Measurements from ENCODE around the gene CTAGE1.

The CTAGE1 gene

DNA sequence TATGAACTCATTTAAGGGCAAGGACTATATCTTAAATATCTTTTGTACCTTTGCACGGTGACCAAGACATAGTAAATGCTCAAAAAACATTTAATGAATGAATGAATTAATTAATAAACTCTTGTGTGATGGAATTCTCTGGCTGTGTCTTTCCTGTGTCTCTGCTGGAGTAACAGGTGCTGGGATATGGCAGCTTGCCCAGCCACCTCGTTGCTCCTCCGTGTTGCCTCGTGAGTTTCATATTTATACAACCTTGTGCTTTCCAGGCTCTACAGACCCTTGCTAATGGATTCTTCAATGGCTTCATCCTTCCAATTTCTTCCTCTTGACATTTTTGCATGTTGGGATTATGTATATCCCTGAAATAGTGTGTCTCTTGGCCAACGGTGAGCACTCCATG is 30.4 kb downstream of the CTAGE1 start:
- no peak for DNase-seq

DNA sequence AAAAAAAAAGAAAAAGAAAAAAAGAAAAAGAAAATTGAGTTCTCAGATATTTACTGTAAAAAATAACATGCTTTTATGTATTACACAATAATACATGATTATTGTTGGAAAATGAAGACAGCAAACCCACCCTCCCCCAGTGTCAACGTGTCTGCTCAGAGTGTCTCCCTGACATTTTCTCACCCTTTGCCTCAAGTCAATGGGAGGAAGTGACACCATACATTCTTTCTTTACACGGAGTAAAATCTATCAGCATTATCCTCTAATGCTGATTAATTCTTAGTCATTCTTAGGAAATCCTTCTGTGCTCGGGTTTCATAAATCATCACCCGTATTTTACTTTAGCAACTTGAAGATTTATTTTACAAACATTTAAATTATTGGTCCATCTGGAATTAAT is 32.0 kb downstream of the CTAGE1 start:
- DNase-seq = no peak

DNA sequence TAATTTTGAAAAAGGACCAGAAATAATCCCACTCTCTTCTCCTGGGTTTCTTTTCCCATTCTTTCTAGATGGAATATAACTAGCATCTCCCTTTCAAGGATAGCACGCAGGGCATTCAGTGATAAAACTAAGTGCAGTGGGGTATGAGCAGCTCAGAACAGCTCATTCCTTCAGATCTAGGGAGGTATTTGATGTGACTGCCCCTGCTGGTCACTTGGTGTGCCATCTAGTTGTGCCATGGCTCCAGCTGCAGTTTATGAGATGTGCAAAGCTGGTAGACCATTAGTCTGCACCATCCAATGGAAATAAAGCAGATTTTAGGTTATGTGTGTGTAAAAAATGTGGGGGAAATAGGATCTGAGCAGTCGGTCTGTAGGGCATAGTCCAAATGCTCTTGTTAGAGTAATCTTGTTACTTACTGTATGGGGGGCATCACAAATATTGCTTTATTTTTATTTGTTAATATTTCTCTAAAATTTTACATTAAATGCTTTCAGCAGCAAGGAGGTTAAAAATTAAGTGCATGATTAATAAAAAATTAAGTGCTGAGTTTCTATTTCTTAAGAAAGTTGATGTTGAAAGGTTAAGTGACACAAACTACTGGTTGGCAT is 38.9 kb downstream of the CTAGE1 start:
- no peak for DNase-seq

DNA sequence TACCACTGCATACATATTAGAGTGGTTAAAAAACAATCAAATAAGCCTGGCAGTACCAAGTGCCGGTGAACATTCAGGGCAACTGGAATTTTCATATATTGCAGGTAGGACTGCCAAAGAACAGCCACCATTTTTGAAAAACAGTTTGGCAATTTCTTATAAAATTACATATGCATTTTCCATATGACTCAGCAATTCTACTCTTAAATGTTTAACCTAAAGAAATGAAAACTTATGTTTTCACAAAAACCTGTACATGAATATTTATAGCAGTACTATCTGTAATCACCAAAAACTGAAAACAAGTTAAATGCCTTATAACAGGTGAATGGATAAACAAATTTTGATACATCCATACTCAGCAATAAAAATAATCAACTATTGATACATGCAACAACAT is 39.9 kb downstream of the CTAGE1 start:
- no peak for DNase-seq

DNA sequence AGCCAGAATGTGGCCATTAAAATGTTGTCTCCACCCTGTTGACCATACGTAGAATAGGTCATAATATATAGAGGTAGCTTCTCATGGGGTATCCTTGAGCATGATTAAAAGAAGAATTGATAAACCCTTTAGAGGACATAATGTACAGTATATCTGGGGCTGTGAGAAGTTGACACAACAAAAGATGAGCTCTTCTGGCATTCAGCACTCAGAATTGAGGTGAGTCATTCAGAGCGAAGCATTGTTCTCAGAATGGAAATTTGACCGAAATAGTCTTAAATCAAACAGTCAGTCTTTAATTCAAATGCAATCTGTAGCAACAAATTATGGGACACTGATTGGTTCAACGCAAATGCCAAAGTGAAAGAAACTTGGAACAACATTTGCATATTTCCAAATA is 47.3 kb downstream of the CTAGE1 start:
- no peak for DNase-seq

DNA sequence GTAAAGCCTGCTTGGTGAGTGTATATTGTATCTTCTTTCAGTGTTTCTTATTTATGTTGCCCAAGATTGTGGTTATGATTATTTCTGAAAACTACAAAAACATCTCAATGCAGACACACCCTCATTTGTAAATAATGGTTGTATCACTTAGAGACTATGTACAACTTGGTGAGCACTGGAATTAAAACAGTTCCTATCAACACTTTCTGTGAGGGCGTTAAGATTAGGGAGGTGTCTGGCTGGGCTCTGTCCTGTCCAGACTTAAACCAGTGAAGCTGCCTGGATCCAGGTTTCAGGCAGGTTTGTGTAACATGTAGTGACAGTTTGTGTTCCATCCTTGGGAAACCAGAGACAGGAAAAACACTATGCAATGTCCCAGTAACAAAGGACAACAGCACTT is 49.7 kb downstream of the CTAGE1 start:
- no peak for DNase-seq

DNA sequence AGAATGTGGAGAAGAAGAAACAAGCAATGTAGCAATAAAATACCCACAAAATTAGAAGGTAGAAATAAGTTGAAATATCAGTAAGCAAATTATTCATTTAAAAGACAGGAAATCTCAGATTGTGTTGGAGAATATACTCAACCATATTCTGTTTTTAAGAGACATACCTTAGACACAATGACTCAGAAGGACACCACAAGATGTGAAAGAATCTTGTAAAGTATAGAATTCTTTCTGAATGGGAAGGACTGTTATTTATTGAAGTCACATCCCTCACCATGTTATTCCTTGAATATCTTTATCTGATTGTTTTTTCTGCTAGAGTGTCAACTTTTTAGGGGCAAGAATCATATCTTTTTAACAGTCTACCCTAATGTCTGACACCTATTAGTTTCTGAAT is 50.4 kb downstream of the CTAGE1 start:
- DNase-seq = no peak

DNA sequence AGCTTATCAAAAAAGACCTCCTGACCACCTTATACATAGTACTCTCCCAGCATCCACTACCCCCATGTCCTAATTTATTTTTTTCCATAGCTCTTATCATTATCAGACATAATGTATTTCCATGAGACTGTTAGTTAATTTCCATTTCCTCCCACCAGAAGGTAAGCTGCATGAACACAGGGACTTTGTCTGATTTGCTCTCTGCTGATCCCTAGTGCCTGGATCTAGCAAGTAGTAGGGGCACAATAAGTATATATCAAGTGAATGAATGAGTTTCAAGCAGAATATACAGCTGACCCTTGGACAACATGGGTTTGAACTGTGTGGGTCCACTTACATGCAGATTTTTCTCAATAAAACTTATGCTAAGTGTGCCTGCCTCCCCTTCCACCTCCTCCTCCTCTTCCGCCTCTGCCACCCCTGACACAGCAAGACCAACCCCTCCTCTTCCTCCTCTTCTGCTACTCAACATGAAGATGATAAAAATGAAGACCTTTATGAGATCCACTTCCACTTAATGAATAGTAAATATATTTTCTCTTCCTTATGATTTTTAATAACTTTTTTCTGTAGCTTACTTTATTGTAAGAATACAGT is 53.8 kb downstream of the CTAGE1 start:
- DNase-seq = no peak

Measured in NCI-H1105 (cell line).